ENCODE data around the gene ATP8A2.

ATP8A2 gene

GRCh38 chr13:26011208-26011573 is 639.4 kb downstream of the ATP8A2 start:
- TF ChIP-seq CTCF (IDR thresholded peaks at IDR 0.05; ENCODE audit: low read depth, low read length) = no peak
- no peak overlapping the region for H3K4me3 ChIP-seq (ENCODE audit: low read depth, low read length)

- H3K4me3 ChIP-seq (ENCODE audit: low read depth, low read length) = no peak overlapping the region
- no peak for TF ChIP-seq CTCF (IDR thresholded peaks at IDR 0.05; ENCODE audit: low read depth, low read length)
Observed at GRCh38 chr13:26011996-26012821, 640.4 kb downstream of the ATP8A2 start.

GRCh38 chr13:26012995-26013394 is 641.2 kb downstream of the ATP8A2 start:
- H3K4me3 ChIP-seq (ENCODE audit: low read depth, low read length) = no peak overlapping the region
- TF ChIP-seq CTCF (IDR thresholded peaks at IDR 0.05; ENCODE audit: low read depth, low read length) = no peak

- TF ChIP-seq CTCF (IDR thresholded peaks at IDR 0.05; ENCODE audit: low read depth, low read length) = no peak
- no peak overlapping the region for H3K4me3 ChIP-seq (ENCODE audit: low read depth, low read length)
Observed at GRCh38 chr13:26015271-26016125, 643.7 kb downstream of the ATP8A2 start.

GRCh38 chr13:26016189-26016588 is 644.4 kb downstream of the ATP8A2 start:
- no peak for TF ChIP-seq CTCF (IDR thresholded peaks at IDR 0.05; ENCODE audit: low read depth, low read length)
- no peak overlapping the region for H3K4me3 ChIP-seq (ENCODE audit: low read depth, low read length)

- H3K4me3 ChIP-seq (ENCODE audit: low read depth, low read length) = no peak overlapping the region
- TF ChIP-seq CTCF (IDR thresholded peaks at IDR 0.05; ENCODE audit: low read depth, low read length) = no peak
Observed at GRCh38 chr13:26017196-26017921, 645.6 kb downstream of the ATP8A2 start.

Data from WI38 (cell line).